Calu3 (cell line): ENCODE data around the gene FBXL19. TPM values are rescaled to one million over a fixed set of nuclear protein-coding genes. Genes with fewer than 3 reads are reported as not detected.

Experiments
- BruUV-seq: library from RNA; stranded (reverse); fragments of 400-500 nt; replicated peaks from 2 replicates; lab custom pipeline; 2021; lab: Mats Ljungman, UMichigan
- CTCF ChIA-PET: fragments of 300-600 bp; sonication (Branson Sonifier 250); formaldehyde crosslinking; loops from one replicate; lab custom pipeline; 2022; ENCODE audit warnings: antibody characterized with exemption; lab: Charles Lee
- DNase-seq: peaks from one replicate; pipeline ENCODE4 v3.0.0; 2022
- H3K27ac Mint-ChIP-seq: one replicate; pipeline ENCODE4 v1.8.0; 2022; ENCODE audit warnings: mixed read lengths; ENCODE audit not compliant: unreplicated experiment
- H3K27me3 Mint-ChIP-seq: one replicate; pipeline ENCODE4 v1.8.0; 2022; ENCODE audit warnings: mixed read lengths; ENCODE audit not compliant: unreplicated experiment
- H3K36me3 Mint-ChIP-seq: one replicate; pipeline ENCODE4 v1.8.0; 2022; ENCODE audit warnings: mild to moderate bottlenecking, moderate library complexity, mixed read lengths; ENCODE audit not compliant: insufficient read depth, unreplicated experiment
- H3K4me1 Mint-ChIP-seq: one replicate; pipeline ENCODE4 v1.8.0; 2022; ENCODE audit warnings: mild to moderate bottlenecking, low read depth, mixed read lengths; ENCODE audit not compliant: unreplicated experiment
- H3K4me3 Mint-ChIP-seq: one replicate; pipeline ENCODE4 v1.8.0; 2022; ENCODE audit warnings: mild to moderate bottlenecking, low read depth, moderate library complexity, mixed read lengths; ENCODE audit not compliant: unreplicated experiment
- H3K9me3 Mint-ChIP-seq: one replicate; pipeline ENCODE4 v1.8.0; 2022; ENCODE audit warnings: low read depth, mixed read lengths; ENCODE audit not compliant: unreplicated experiment
- CTCF ChIP-seq: fragments of 200-600 bp; IDR thresholded peaks from one replicate; pipeline ENCODE4 v1.8.0; 2022; ENCODE audit warnings: antibody characterized with exemption; ENCODE audit not compliant: unreplicated experiment
- intact Hi-C: fragments of 100-400 bp; cut with micrococcal nuclease; formaldehyde crosslinking; loops from one replicate; pipeline ENCODE4 v1.10.0; 2022; ENCODE audit not compliant: unreplicated experiment
- total RNA-seq: library from RNA; stranded (reverse); gene quantifications from 2 replicates; pipeline ENCODE4 v1.2.3, GENCODE V29; 2022

The FBXL19 gene
- total RNA-seq, 1 experiment from 2014 or later: 43.2 TPM

- Mint-ChIP-seq H3K4me3 (no peak overlapping the region), H3K27me3 (no peaks in the 10 kb centered on the region), H3K36me3 (peaks cover 44% of the 10 kb centered on the region), H3K4me1 (peaks cover 19% of the 10 kb centered on the region), H3K9me3 (no peaks in the 10 kb centered on the region), H3K27ac (no peak overlapping the region)
- no peak for DNase-seq
- CTCF ChIA-PET: no interaction called here
- TF ChIP-seq CTCF: no peak
- intact Hi-C loops: loop anchor here (10.0 kb wide), 1 partner anchor 914 kb away; no protein-coding TSS in a partner anchor
- TSS peak; percentile 8 for BruUV-seq
Measured at GRCh38 chr16:30951193-30951592, 27.8 kb downstream of the FBXL19 start.

GRCh38 chr16:30951750-30952149 lies 28.4 kb downstream of the FBXL19 start:
- intact Hi-C loops: loop anchor here (10.0 kb wide), 1 partner anchor 913 kb away; no protein-coding TSS in a partner anchor
- Mint-ChIP-seq H3K36me3 (peaks cover 40% of the 10 kb centered on the region), H3K27me3 (no peaks in the 10 kb centered on the region), H3K4me3 (no peak overlapping the region), H3K27ac (no peak overlapping the region), H3K9me3 (no peaks in the 10 kb centered on the region), H3K4me1 (peaks cover 19% of the 10 kb centered on the region)
- no peak for TF ChIP-seq CTCF
- BruUV-seq: no TSS peak
- CTCF ChIA-PET: no interaction called here
- no peak for DNase-seq

- H3K4me1 Mint-ChIP-seq: peaks cover 19% of the 10 kb centered on the region
- BruUV-seq: no TSS peak
- H3K27me3 Mint-ChIP-seq: no peaks in the 10 kb centered on the region
- no peak overlapping the region for H3K4me3 Mint-ChIP-seq
- TF ChIP-seq CTCF: no peak
- intact Hi-C loops: loop anchor here (10.0 kb wide), 1 partner anchor 912 kb away; no protein-coding TSS in a partner anchor
- CTCF ChIA-PET: interaction anchor here (0.5 to 1.5 kb wide), 4 partner anchors 11 to 493 kb away, joined by 3 to 10 read pairs (median 4); no protein-coding TSS in a partner anchor
- peaks cover 48% of the 10 kb centered on the region for H3K36me3 Mint-ChIP-seq
- H3K9me3 Mint-ChIP-seq: no peaks in the 10 kb centered on the region
- H3K27ac Mint-ChIP-seq: no peak overlapping the region
- DNase-seq: no peak
Measured at GRCh38 chr16:30953111-30953510, 29.7 kb downstream of the FBXL19 start.

- H3K9me3 Mint-ChIP-seq: no peaks in the 10 kb centered on the region
- TF ChIP-seq CTCF: peak; percentile 79
- peaks cover 24% of the 10 kb centered on the region for H3K4me1 Mint-ChIP-seq
- peaks cover 48% of the 10 kb centered on the region for H3K36me3 Mint-ChIP-seq
- H3K4me3 Mint-ChIP-seq: no peak overlapping the region
- BruUV-seq: no TSS peak
- CTCF ChIA-PET: interaction anchor here (0.5 to 1.5 kb wide), 6 partner anchors 12 to 505 kb away, joined by 3 to 10 read pairs (median 3); partner anchors contain the start of gene HSD3B7
- H3K27me3 Mint-ChIP-seq: no peaks in the 10 kb centered on the region
- intact Hi-C loops: loop anchor here (10.0 kb wide), 1 partner anchor 911 kb away; no protein-coding TSS in a partner anchor
- peak; percentile 78 for DNase-seq
- peak overlapping the region; percentile 13 for H3K27ac Mint-ChIP-seq
Measured at GRCh38 chr16:30953511-30954124, 30.2 kb downstream of the FBXL19 start.
